Measurements from ENCODE around the gene ALDH1A2. TPM values are rescaled to one million over a fixed set of nuclear protein-coding genes. Genes with fewer than 3 reads are reported as not detected.
"Not testable (repeated sequence)": the region's sequence is repeated elsewhere in the genome, so short reads cannot be mapped to it uniquely, and the experiment has no call there.

ALDH1A2 gene
- total RNA-seq, 1 experiment from 2014 or later, result not detected

DNA sequence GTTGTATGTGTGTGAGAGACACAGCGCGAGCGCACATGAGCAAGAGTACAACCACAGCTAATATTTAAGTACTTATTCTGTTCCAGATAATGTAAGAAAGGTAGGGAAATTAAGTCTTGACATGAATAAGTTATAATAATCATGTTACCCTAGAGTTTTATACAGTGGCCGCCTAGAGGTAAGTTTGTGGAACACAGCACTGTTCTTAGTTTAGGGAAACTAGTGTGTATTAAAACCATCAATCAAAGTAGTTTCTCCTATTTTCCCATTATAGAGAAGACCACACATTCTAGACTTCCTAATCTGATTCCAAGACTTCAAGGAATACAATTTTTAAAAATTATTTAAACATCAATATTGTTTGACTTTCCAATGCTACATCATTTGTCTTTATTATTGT, 9.5 kb downstream of the ALDH1A2 start:
- no peak overlapping the region for H3K27ac ChIP-seq (ENCODE audit: low read length)
- H2AFZ ChIP-seq (ENCODE audit: low read length), result no peak overlapping the region
- no peak for DNase-seq
- no peaks in the 10 kb centered on the region for H3K27me3 ChIP-seq (ENCODE audit: low read length)
- no peak overlapping the region for H3K4me2 ChIP-seq (ENCODE audit: low read depth, low read length, poor library complexity, severe bottlenecking)
- no peaks in the 10 kb centered on the region for H3K9me2 ChIP-seq (replicated peaks; ENCODE audit: insufficient read depth, low read length)
- H4K20me1 ChIP-seq (ENCODE audit: insufficient read depth, low read depth, low read length), result no peaks in the 10 kb centered on the region
- H3K79me2 ChIP-seq (ENCODE audit: low read length), result no peaks in the 10 kb centered on the region
- no peak overlapping the region for H3K4me3 ChIP-seq (ENCODE audit: low read length)
- H3K4me1 ChIP-seq (ENCODE audit: low read length), result peaks cover 9% of the 10 kb centered on the region
- no peaks in the 10 kb centered on the region for H3K36me3 ChIP-seq (ENCODE audit: insufficient read depth, low read length)
- H3K9ac ChIP-seq (ENCODE audit: low read length), result no peak overlapping the region
- no peaks in the 10 kb centered on the region for H3K9me3 ChIP-seq (ENCODE audit: low read length)

DNA sequence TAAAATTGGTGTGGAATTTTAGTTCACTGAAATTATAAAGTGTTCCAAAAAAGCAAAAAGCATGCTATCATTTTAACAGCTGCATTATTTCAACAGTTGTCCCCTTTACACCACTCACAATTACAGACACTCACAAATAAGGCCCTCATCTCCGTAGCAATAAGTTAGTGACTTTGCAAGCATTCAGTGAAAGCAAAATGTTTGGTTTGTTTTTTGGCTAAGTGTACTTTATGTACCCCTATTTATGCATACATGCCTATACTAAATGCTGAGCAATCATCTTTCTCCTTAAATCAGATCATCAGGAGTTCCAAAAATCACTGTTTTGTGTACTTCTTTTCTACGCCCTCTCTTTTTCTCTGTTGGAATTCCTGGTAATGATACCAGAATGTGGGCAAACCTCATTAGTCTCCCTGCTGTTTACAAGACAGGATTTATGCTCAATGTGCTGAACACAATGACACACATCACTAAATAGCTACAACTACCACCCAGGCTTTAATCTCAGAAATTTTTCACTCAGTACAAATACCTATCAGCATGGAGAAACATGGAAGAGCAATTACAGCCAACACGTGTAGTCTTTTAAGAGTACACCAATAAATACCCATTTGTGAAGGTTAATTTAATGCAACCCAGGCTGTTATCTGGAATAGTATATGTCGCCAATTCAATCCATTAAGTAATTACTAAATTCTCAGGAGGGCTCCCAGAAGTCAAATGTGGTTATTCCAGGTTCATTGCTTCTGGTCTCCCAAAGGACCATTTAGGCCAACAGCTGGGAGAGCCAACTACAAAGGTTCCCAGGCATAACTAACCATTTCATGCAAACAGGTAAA, 12.0 kb downstream of the ALDH1A2 start:
- Histone ChIP-seq H3K4me2 (ENCODE audit: low read depth, low read length, poor library complexity, severe bottlenecking) (no peak overlapping the region), H3K9ac (ENCODE audit: low read length) (no peak overlapping the region), H3K9me3 (ENCODE audit: low read length) (no peaks in the 10 kb centered on the region), H4K20me1 (ENCODE audit: insufficient read depth, low read depth, low read length) (no peaks in the 10 kb centered on the region), H2AFZ (ENCODE audit: low read length) (no peak overlapping the region), H3K36me3 (ENCODE audit: insufficient read depth, low read length) (no peaks in the 10 kb centered on the region), H3K9me2 (replicated peaks; ENCODE audit: insufficient read depth, low read length) (no peaks in the 10 kb centered on the region), H3K4me1 (ENCODE audit: low read length) (peaks cover 5% of the 10 kb centered on the region), H3K27ac (ENCODE audit: low read length) (no peak overlapping the region), H3K4me3 (ENCODE audit: low read length) (no peak overlapping the region), H3K27me3 (ENCODE audit: low read length) (no peaks in the 10 kb centered on the region), H3K79me2 (ENCODE audit: low read length) (no peaks in the 10 kb centered on the region)
- DNase-seq, result no peak

DNA sequence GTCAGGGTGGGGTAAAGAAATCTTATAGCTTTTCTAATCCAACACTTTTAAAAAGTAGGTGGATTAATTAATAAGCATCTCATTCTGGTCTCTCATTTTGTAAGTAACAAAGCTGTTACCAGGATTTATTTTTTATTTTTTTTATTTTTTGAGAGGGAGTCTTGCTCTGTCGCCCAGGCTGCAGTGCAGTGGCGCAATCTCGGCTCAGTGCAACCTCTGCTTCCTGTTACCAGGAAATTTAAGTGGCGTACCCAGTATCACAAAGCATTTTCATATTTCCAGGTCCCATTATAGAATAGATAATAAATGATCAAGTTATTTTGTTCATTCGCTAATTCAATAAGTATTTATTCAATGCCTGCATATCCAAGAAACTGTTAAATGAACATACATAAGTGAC, 13.2 kb downstream of the ALDH1A2 start:
- Histone ChIP-seq H3K27me3 (ENCODE audit: low read length) (no peaks in the 10 kb centered on the region), H3K9me3 (ENCODE audit: low read length) (no peaks in the 10 kb centered on the region), H2AFZ (ENCODE audit: low read length) (no peak overlapping the region), H4K20me1 (ENCODE audit: insufficient read depth, low read depth, low read length) (no peaks in the 10 kb centered on the region), H3K4me3 (ENCODE audit: low read length) (no peak overlapping the region), H3K27ac (ENCODE audit: low read length) (no peak overlapping the region), H3K36me3 (ENCODE audit: insufficient read depth, low read length) (no peaks in the 10 kb centered on the region), H3K79me2 (ENCODE audit: low read length) (no peaks in the 10 kb centered on the region), H3K4me1 (ENCODE audit: low read length) (no peaks in the 10 kb centered on the region), H3K9me2 (replicated peaks; ENCODE audit: insufficient read depth, low read length) (no peaks in the 10 kb centered on the region), H3K4me2 (ENCODE audit: low read depth, low read length, poor library complexity, severe bottlenecking) (no peak overlapping the region), H3K9ac (ENCODE audit: low read length) (no peak overlapping the region)
- no peak for DNase-seq

DNA sequence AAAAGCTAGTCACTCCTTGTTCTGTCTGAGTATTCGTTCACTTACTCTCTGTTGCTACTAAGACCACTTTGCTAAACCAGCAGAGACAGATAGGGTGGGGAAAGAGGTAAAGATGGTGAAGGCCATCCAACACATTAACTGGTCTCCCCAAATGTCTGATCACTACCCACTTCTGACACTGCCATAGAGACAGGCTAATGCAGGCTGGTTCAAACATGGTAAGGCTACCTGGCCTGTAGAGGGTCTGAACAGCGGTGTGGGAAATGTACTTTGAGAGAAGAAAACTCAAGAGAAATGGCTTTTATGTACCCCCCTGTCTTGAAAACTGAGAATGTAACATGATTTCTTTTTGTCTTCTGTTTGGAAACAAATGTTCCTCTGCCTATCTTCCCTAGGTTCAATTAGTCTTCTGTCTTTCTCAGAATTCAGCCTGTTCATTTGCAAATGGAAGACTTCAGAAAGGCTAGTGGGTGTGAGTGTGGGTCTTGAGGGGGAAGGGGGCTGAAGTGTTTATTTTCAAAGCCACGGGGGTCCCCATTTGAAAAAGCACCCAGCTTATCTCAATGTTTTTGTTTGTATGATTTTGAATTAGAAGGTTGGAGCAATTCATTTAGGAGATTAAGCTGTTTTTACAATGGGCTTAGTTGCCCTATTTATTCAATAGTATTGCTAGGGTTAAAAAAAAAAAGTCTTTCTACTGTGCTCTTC, 15.8 kb downstream of the ALDH1A2 start:
- no peak overlapping the region for H3K9ac ChIP-seq (ENCODE audit: low read length)
- no peaks in the 10 kb centered on the region for H3K36me3 ChIP-seq (ENCODE audit: insufficient read depth, low read length)
- no peaks in the 10 kb centered on the region for H3K79me2 ChIP-seq (ENCODE audit: low read length)
- H3K4me2 ChIP-seq (ENCODE audit: low read depth, low read length, poor library complexity, severe bottlenecking), result no peak overlapping the region
- H3K27me3 ChIP-seq (ENCODE audit: low read length), result no peaks in the 10 kb centered on the region
- no peaks in the 10 kb centered on the region for H3K4me1 ChIP-seq (ENCODE audit: low read length)
- no peak overlapping the region for H3K27ac ChIP-seq (ENCODE audit: low read length)
- H4K20me1 ChIP-seq (ENCODE audit: insufficient read depth, low read depth, low read length), result no peaks in the 10 kb centered on the region
- no peak for DNase-seq
- no peak overlapping the region for H2AFZ ChIP-seq (ENCODE audit: low read length)
- H3K9me2 ChIP-seq (replicated peaks; ENCODE audit: insufficient read depth, low read length), result no peaks in the 10 kb centered on the region
- no peak overlapping the region for H3K4me3 ChIP-seq (ENCODE audit: low read length)
- H3K9me3 ChIP-seq (ENCODE audit: low read length), result no peaks in the 10 kb centered on the region

DNA sequence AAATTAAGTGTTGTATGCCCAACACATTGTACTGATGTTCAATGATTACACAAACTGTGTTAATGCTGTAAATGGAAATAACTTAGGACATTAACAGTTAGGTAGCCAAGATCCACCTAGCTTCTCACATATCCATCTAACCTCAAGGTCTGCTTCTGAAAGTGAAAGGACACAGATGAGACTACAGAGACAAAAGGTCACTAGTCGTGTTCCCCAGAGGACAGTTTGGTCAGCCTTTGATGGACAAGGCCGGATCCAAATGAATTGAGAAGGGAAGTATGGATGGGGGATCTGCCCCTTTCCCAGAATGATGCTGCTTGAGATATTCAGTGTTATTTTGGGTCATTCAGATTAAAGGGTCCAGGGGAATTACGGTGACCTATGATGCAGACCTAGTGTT, 17.2 kb downstream of the ALDH1A2 start:
- Histone ChIP-seq H3K79me2 (ENCODE audit: low read length) (no peaks in the 10 kb centered on the region), H3K36me3 (ENCODE audit: insufficient read depth, low read length) (no peaks in the 10 kb centered on the region), H3K27ac (ENCODE audit: low read length) (no peak overlapping the region), H3K4me1 (ENCODE audit: low read length) (no peaks in the 10 kb centered on the region), H3K9ac (ENCODE audit: low read length) (no peak overlapping the region), H2AFZ (ENCODE audit: low read length) (no peak overlapping the region), H3K27me3 (ENCODE audit: low read length) (no peaks in the 10 kb centered on the region), H3K9me2 (replicated peaks; ENCODE audit: insufficient read depth, low read length) (no peaks in the 10 kb centered on the region), H3K4me3 (ENCODE audit: low read length) (no peak overlapping the region), H3K9me3 (ENCODE audit: low read length) (no peaks in the 10 kb centered on the region), H4K20me1 (ENCODE audit: insufficient read depth, low read depth, low read length) (no peaks in the 10 kb centered on the region), H3K4me2 (ENCODE audit: low read depth, low read length, poor library complexity, severe bottlenecking) (no peak overlapping the region)
- DNase-seq, result no peak

DNA sequence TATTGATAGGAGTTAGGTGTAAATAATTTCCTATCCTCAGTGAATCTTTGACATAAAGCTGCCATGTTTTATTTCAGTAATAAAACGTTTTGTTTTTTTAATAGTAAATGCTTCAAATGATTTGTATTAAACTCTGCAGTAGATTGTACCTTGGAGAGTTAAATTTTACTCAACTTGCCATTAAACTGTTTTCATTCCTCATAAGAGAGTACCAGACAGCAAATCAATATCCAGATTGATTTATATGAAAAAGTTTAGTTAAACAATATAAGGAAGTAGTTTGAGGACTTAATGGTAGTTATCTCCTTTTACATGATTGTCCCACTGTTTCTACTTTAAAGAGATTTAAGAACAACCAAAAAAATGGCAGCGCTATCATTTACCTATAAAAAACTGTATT, 18.4 kb downstream of the ALDH1A2 start:
- Histone ChIP-seq H3K4me3 (ENCODE audit: low read length) (no peak overlapping the region), H3K79me2 (ENCODE audit: low read length) (no peaks in the 10 kb centered on the region), H3K27me3 (ENCODE audit: low read length) (no peaks in the 10 kb centered on the region)

DNA sequence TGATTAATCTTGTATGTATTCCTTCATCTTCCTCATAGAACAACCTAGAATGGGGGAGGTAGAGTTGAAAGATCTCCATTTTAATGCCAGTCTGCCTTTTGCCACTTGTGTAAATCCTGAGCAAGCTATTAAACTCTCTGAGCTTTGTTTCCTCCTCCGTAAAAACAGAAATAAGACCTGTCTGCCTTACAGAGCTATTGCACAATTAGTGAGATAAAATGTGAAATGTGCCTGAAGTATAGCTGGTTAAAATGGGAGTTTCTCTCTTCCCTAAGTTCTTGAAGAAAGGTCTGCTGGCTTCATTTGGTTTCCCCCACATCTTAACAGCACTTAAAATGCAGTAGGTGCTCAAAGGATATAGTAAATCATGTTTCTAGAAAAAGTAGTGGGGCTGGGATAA, 19.0 kb downstream of the ALDH1A2 start:
- no peak overlapping the region for H2AFZ ChIP-seq (ENCODE audit: low read length)
- no peak for DNase-seq
- H4K20me1 ChIP-seq (ENCODE audit: insufficient read depth, low read depth, low read length), result no peaks in the 10 kb centered on the region
- H3K9me3 ChIP-seq (ENCODE audit: low read length), result no peaks in the 10 kb centered on the region
- H3K79me2 ChIP-seq (ENCODE audit: low read length), result no peaks in the 10 kb centered on the region
- no peaks in the 10 kb centered on the region for H3K9me2 ChIP-seq (replicated peaks; ENCODE audit: insufficient read depth, low read length)
- no peaks in the 10 kb centered on the region for H3K27me3 ChIP-seq (ENCODE audit: low read length)
- no peak overlapping the region for H3K9ac ChIP-seq (ENCODE audit: low read length)
- no peaks in the 10 kb centered on the region for H3K36me3 ChIP-seq (ENCODE audit: insufficient read depth, low read length)
- H3K4me3 ChIP-seq (ENCODE audit: low read length), result no peak overlapping the region
- H3K4me2 ChIP-seq (ENCODE audit: low read depth, low read length, poor library complexity, severe bottlenecking), result no peak overlapping the region
- H3K27ac ChIP-seq (ENCODE audit: low read length), result no peak overlapping the region
- no peaks in the 10 kb centered on the region for H3K4me1 ChIP-seq (ENCODE audit: low read length)

More for the DNA sequence above, 18.4 kb downstream of the ALDH1A2 start:
- H4K20me1 ChIP-seq (ENCODE audit: insufficient read depth, low read depth, low read length), result no peaks in the 10 kb centered on the region
- no peaks in the 10 kb centered on the region for H3K9me3 ChIP-seq (ENCODE audit: low read length)
- no peak overlapping the region for H3K4me2 ChIP-seq (ENCODE audit: low read depth, low read length, poor library complexity, severe bottlenecking)
- H2AFZ ChIP-seq (ENCODE audit: low read length), result no peak overlapping the region
- no peak overlapping the region for H3K27ac ChIP-seq (ENCODE audit: low read length)
- DNase-seq, result no peak
- no peaks in the 10 kb centered on the region for H3K36me3 ChIP-seq (ENCODE audit: insufficient read depth, low read length)
- no peak overlapping the region for H3K9ac ChIP-seq (ENCODE audit: low read length)
- no peaks in the 10 kb centered on the region for H3K9me2 ChIP-seq (replicated peaks; ENCODE audit: insufficient read depth, low read length)
- H3K4me1 ChIP-seq (ENCODE audit: low read length), result no peaks in the 10 kb centered on the region

DNA sequence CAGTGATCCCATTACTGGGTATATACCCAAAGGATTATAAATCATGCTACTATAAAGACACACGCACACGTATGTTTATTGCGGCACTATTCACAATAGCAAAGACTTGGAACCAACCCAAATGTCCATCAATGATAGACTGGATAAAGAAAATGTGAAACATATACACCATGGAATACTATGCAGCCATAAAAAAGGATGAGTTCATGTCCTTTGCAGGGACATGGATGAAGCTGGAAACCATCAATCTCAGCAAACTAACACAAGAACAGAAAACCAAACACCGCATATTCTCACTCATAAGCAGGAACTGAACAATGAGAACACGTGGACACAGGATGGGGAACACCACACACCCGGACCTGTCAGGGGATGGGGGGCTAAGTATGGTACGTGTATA, 20.1 kb downstream of the ALDH1A2 start:
- H3K4me3 ChIP-seq (ENCODE audit: low read length); H3K27ac ChIP-seq (ENCODE audit: low read length); H3K9ac ChIP-seq (ENCODE audit: low read length); H3K9me2 ChIP-seq (replicated peaks; ENCODE audit: insufficient read depth, low read length); DNase-seq; H3K79me2 ChIP-seq (ENCODE audit: low read length); H3K9me3 ChIP-seq (ENCODE audit: low read length); H3K4me1 ChIP-seq (ENCODE audit: low read length); H3K27me3 ChIP-seq (ENCODE audit: low read length); H3K36me3 ChIP-seq (ENCODE audit: insufficient read depth, low read length); H4K20me1 ChIP-seq (ENCODE audit: insufficient read depth, low read depth, low read length); H3K4me2 ChIP-seq (ENCODE audit: low read depth, low read length, poor library complexity, severe bottlenecking); H2AFZ ChIP-seq (ENCODE audit: low read length): not testable (repeated sequence)
